ENCODE results near the gene NRXN3.

The NRXN3 gene

GRCh38 chr14:78933166-78933565 is 763.0 kb downstream of the NRXN3 start:
- Histone ChIP-seq H2AFZ (ENCODE audit: low read depth, low read length, severe bottlenecking) (no peak overlapping the region), H4K20me1 (ENCODE audit: low read depth, low read length) (no peaks in the 10 kb centered on the region), H3K27ac (ENCODE audit: low read depth, low read length) (no peak overlapping the region), H3K9me3 (ENCODE audit: insufficient read depth, low read length) (no peaks in the 10 kb centered on the region), H3K36me3 (ENCODE audit: low read length) (no peaks in the 10 kb centered on the region), H3K79me2 (ENCODE audit: insufficient read depth, low read length) (no peaks in the 10 kb centered on the region), H3K4me3 (ENCODE audit: insufficient read depth, low read length, poor library complexity, severe bottlenecking) (no peak overlapping the region), H3K4me2 (ENCODE audit: low read depth, low read length, poor library complexity, severe bottlenecking) (no peak overlapping the region), H3K27me3 (ENCODE audit: low read length) (no peaks in the 10 kb centered on the region), H3K9me2 (replicated peaks; ENCODE audit: insufficient read depth, low read length) (no peaks in the 10 kb centered on the region), H3K9ac (ENCODE audit: low read length) (no peak overlapping the region), H3F3A (ENCODE audit: insufficient read depth) (no peaks in the 10 kb centered on the region)
- TF ChIP-seq EZH2phosphoT487 (conservative IDR thresholded peaks at IDR 0.05; ENCODE audit: low read length) (no peak), CTCF (IDR thresholded peaks at IDR 0.05; ENCODE audit: insufficient read depth, low read length, poor library complexity, severe bottlenecking) (no peak)

GRCh38 chr14:78933948-78934524 is 763.9 kb downstream of the NRXN3 start:
- no peak overlapping the region for H3K27ac ChIP-seq (ENCODE audit: low read depth, low read length)
- H3K27me3 ChIP-seq (ENCODE audit: low read length) = no peaks in the 10 kb centered on the region
- TF ChIP-seq CTCF (IDR thresholded peaks at IDR 0.05; ENCODE audit: insufficient read depth, low read length, poor library complexity, severe bottlenecking) (peak; percentile 28), EZH2phosphoT487 (conservative IDR thresholded peaks at IDR 0.05; ENCODE audit: low read length) (no peak)
- no peaks in the 10 kb centered on the region for H3K9me3 ChIP-seq (ENCODE audit: insufficient read depth, low read length)
- H3K4me2 ChIP-seq (ENCODE audit: low read depth, low read length, poor library complexity, severe bottlenecking) = no peak overlapping the region
- H3K9me2 ChIP-seq (replicated peaks; ENCODE audit: insufficient read depth, low read length) = no peaks in the 10 kb centered on the region
- H4K20me1 ChIP-seq (ENCODE audit: low read depth, low read length) = no peaks in the 10 kb centered on the region
- H3F3A ChIP-seq (ENCODE audit: insufficient read depth) = no peaks in the 10 kb centered on the region
- no peak overlapping the region for H3K4me3 ChIP-seq (ENCODE audit: insufficient read depth, low read length, poor library complexity, severe bottlenecking)
- H3K9ac ChIP-seq (ENCODE audit: low read length) = no peak overlapping the region
- no peak overlapping the region for H2AFZ ChIP-seq (ENCODE audit: low read depth, low read length, severe bottlenecking)
- H3K79me2 ChIP-seq (ENCODE audit: insufficient read depth, low read length) = no peaks in the 10 kb centered on the region
- H3K36me3 ChIP-seq (ENCODE audit: low read length) = no peaks in the 10 kb centered on the region

- Histone ChIP-seq H3K4me2 (ENCODE audit: low read depth, low read length, poor library complexity, severe bottlenecking) (no peak overlapping the region), H3K9me3 (ENCODE audit: insufficient read depth, low read length) (no peaks in the 10 kb centered on the region), H4K20me1 (ENCODE audit: low read depth, low read length) (no peaks in the 10 kb centered on the region), H3K27ac (ENCODE audit: low read depth, low read length) (no peak overlapping the region), H3K9me2 (replicated peaks; ENCODE audit: insufficient read depth, low read length) (no peaks in the 10 kb centered on the region), H2AFZ (ENCODE audit: low read depth, low read length, severe bottlenecking) (no peak overlapping the region), H3K27me3 (ENCODE audit: low read length) (no peaks in the 10 kb centered on the region), H3K9ac (ENCODE audit: low read length) (no peak overlapping the region), H3K36me3 (ENCODE audit: low read length) (no peaks in the 10 kb centered on the region), H3F3A (ENCODE audit: insufficient read depth) (no peaks in the 10 kb centered on the region), H3K4me3 (ENCODE audit: insufficient read depth, low read length, poor library complexity, severe bottlenecking) (no peak overlapping the region), H3K79me2 (ENCODE audit: insufficient read depth, low read length) (no peaks in the 10 kb centered on the region)
- no peak for TF ChIP-seq EZH2phosphoT487 (conservative IDR thresholded peaks at IDR 0.05; ENCODE audit: low read length)
- TF ChIP-seq CTCF (IDR thresholded peaks at IDR 0.05; ENCODE audit: insufficient read depth, low read length, poor library complexity, severe bottlenecking) = no peak
These were observed 776.8 kb downstream of the NRXN3 start for GRCh38 chr14:78946949-78947348.
